ENCODE results near the gene TMCO2. TPM values are rescaled to one million over a fixed set of nuclear protein-coding genes. Genes with fewer than 3 reads are reported as not detected.

Gene TMCO2
- total and polyA plus RNA-seq, 2 donors (not counting 1 experiment from before 2014, with no cell fraction given): not detected

DNA sequence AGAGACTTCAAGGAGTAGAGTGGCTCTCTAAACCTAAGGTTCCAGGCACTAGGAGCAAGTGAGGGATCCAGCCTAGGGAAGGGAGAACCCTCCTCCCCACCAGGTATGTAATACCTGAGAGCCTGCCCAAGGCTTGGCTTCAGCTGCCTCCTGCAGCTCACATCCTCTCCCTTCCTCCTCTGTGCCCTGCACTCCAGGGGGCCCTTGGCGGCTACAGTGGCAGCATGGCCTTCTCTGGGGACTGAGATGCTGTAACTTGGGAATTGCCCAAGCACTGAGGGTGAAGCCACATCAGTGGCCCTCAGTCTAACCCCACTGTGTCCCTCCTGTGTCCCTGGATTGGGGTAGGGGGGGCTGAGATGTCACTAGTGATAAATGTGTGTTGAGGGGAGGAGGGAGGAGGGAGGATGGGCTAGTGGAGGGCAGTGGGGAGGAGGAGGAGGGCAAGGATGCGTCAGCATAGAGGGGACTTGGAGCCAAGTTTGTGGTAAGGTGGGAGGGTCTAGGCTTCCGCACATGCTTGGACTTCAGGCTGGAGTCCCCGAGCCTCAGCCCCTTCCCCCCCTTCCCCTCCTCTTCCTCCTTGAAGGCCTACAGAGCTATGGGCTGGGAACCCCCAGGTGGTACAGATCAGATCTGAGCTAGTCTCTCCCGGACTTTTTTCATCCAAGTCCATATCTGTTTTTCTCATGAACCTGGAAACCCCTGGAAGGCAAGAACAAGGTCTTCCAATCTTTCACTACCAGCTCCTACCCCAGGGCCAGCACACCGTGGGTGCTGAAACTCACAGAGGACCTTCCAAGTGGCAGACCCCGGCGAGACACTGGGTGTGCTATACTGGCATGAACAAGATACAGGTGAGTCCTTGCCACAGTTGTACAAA is 51.9 kb downstream of the TMCO2 start:
- Mint-ChIP-seq H3K4me3 (no peak overlapping the region), H3K9me3 (ENCODE audit: insufficient read depth) (no peaks in the 10 kb centered on the region), H3K4me1 (peaks cover 3% of the 10 kb centered on the region), H3K27me3 (no peaks in the 10 kb centered on the region), H3K27ac (no peak overlapping the region)
- Histone ChIP-seq H3K27ac (ENCODE audit: low read length in 2 of 2) (no peak overlapping the region), H3K9me3 (ENCODE audit: control extremely low read depth in 1 of 3, control insufficient read depth in 2 of 3, insufficient read depth in 1 of 3, low read length in 2 of 3) (no peaks in the 10 kb centered on the region), H2AFZ (ENCODE audit: insufficient read depth, low read depth, low read length, poor library complexity, severe bottlenecking) (no peak overlapping the region), H3K9ac (ENCODE audit: low read length) (no peak overlapping the region), H4K20me1 (ENCODE audit: control insufficient read depth, insufficient read depth, low read length, poor library complexity, severe bottlenecking) (no peaks in the 10 kb centered on the region), H3K79me2 (ENCODE audit: control insufficient read depth, insufficient read depth, low read length) (no peaks in the 10 kb centered on the region), H3K4me3 (ENCODE audit: control extremely low read depth in 1 of 5, extremely low read depth in 1 of 5, insufficient read depth in 1 of 5, low read depth in 2 of 5, low read length in 4 of 5) (no peak overlapping the region), H3K27me3 (replicated peaks in 1 of 4; ENCODE audit: control extremely low read depth in 1 of 4, control insufficient read depth in 3 of 4, insufficient read depth in 4 of 4, low read length in 3 of 4) (no peaks in the 10 kb centered on the region), H3K36me3 (replicated peaks in 1 of 2; ENCODE audit: control extremely low read depth in 1 of 2, control insufficient read depth in 1 of 2, extremely low read depth in 1 of 2, insufficient read depth in 2 of 2, low read length in 1 of 2) (no peaks in the 10 kb centered on the region), H3K4me1 (ENCODE audit: control insufficient read depth in 2 of 2, insufficient read depth in 2 of 2, low read length in 2 of 2) (no peaks in the 10 kb centered on the region), H3K4me2 (replicated peaks; ENCODE audit: low read depth, low read length, poor library complexity, severe bottlenecking) (no peak overlapping the region)
- POLR2A ChIA-PET: no interaction called here
- intact Hi-C loops (cut with micrococcal nuclease): no loop called here
- 48% methylated on average over 6 of the region's 8 CpGs for WGBS (ENCODE audit: insufficient coverage)
- no peak for TF ChIP-seq EZH2 (IDR thresholded peaks at IDR 0.05; ENCODE audit: borderline replicate concordance, insufficient read depth, low read depth, low read length, poor library complexity, severe bottlenecking)
- TF ChIP-seq, protein P1, sequence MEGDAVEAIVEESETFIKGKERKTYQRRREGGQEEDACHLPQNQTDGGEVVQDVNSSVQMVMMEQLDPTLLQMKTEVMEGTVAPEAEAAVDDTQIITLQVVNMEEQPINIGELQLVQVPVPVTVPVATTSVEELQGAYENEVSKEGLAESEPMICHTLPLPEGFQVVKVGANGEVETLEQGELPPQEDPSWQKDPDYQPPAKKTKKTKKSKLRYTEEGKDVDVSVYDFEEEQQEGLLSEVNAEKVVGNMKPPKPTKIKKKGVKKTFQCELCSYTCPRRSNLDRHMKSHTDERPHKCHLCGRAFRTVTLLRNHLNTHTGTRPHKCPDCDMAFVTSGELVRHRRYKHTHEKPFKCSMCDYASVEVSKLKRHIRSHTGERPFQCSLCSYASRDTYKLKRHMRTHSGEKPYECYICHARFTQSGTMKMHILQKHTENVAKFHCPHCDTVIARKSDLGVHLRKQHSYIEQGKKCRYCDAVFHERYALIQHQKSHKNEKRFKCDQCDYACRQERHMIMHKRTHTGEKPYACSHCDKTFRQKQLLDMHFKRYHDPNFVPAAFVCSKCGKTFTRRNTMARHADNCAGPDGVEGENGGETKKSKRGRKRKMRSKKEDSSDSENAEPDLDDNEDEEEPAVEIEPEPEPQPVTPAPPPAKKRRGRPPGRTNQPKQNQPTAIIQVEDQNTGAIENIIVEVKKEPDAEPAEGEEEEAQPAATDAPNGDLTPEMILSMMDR (IDR thresholded peaks at IDR 0.05): no peak
- DNase-seq (no peak), ATAC-seq (ENCODE audit: low read depth) (no peak)
- CTCF ChIA-PET: interaction anchor here (0.6 kb wide), 1 partner anchor 580 kb away, joined by 3 read pairs; no protein-coding TSS in a partner anchor

DNA sequence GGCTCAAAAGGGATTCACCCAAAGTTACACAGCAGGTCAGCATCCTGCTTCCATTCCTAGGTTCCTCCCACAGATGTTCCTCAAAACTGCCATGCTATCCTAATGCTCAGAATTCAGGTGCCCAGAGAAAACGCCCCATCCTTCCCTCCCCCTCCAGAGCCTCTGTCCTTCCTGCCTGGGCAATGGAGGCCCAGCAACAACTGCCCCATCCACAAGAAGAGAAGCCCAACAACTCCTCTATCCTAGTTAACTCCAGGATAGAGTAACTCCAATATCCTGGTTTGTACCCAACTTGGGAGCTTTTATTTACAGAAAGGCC is 52.5 kb downstream of the TMCO2 start:
- H3K4me1 ChIP-seq (ENCODE audit: control insufficient read depth in 2 of 2, insufficient read depth in 2 of 2, low read length in 2 of 2): no peaks in the 10 kb centered on the region
- no peaks in the 10 kb centered on the region for H4K20me1 ChIP-seq (ENCODE audit: control insufficient read depth, insufficient read depth, low read length, poor library complexity, severe bottlenecking)
- no peaks in the 10 kb centered on the region for H3K27me3 ChIP-seq (replicated peaks in 1 of 4; ENCODE audit: control extremely low read depth in 1 of 4, control insufficient read depth in 3 of 4, insufficient read depth in 4 of 4, low read length in 3 of 4)
- H3K4me1 Mint-ChIP-seq: no peaks in the 10 kb centered on the region
- no peak overlapping the region for H3K9ac ChIP-seq (ENCODE audit: low read length)
- no peaks in the 10 kb centered on the region for H3K79me2 ChIP-seq (ENCODE audit: control insufficient read depth, insufficient read depth, low read length)
- no peak overlapping the region for H3K27ac ChIP-seq (ENCODE audit: low read length in 2 of 2)
- ChIA-PET CTCF (interaction anchor here (0.6 kb wide), 1 partner anchor 581 kb away, joined by 3 read pairs; no protein-coding TSS in a partner anchor), POLR2A (no interaction called here)
- no peaks in the 10 kb centered on the region for H3K9me3 Mint-ChIP-seq (ENCODE audit: insufficient read depth)
- no peak overlapping the region for H3K4me3 Mint-ChIP-seq
- no peak overlapping the region for H3K27ac Mint-ChIP-seq
- no peak overlapping the region for H3K4me3 ChIP-seq (ENCODE audit: control extremely low read depth in 1 of 5, extremely low read depth in 1 of 5, insufficient read depth in 1 of 5, low read depth in 2 of 5, low read length in 4 of 5)
- no peaks in the 10 kb centered on the region for H3K9me3 ChIP-seq (ENCODE audit: control extremely low read depth in 1 of 3, control insufficient read depth in 2 of 3, insufficient read depth in 1 of 3, low read length in 2 of 3)
- TF ChIP-seq, protein P1 (IDR thresholded peaks at IDR 0.05): no peak
- H3K4me2 ChIP-seq (replicated peaks; ENCODE audit: low read depth, low read length, poor library complexity, severe bottlenecking): no peak overlapping the region
- WGBS (ENCODE audit: insufficient coverage): 75% methylated on average over 1 of the region's 1 CpG
- ATAC-seq (ENCODE audit: low read depth): no peak
- H3K36me3 ChIP-seq (replicated peaks in 1 of 2; ENCODE audit: control extremely low read depth in 1 of 2, control insufficient read depth in 1 of 2, extremely low read depth in 1 of 2, insufficient read depth in 2 of 2, low read length in 1 of 2): no peaks in the 10 kb centered on the region
- no peaks in the 10 kb centered on the region for H3K27me3 Mint-ChIP-seq
- intact Hi-C loops (cut with micrococcal nuclease): no loop called here
- no peak for DNase-seq
- H2AFZ ChIP-seq (ENCODE audit: insufficient read depth, low read depth, low read length, poor library complexity, severe bottlenecking): no peak overlapping the region
